Mucosa of stomach (tissue), 1 donor: ENCODE results near the gene CTNNB1.

Experiments used
- H3K27me3 ChIP-seq: one replicate; pipeline ENCODE4 v1.7.0; 2013; ENCODE audit warnings: mild to moderate bottlenecking, low read length; ENCODE audit not compliant: control insufficient read depth, insufficient read depth
- H3K36me3 ChIP-seq: one replicate; pipeline ENCODE4 v1.7.0; 2013; ENCODE audit warnings: low read length; ENCODE audit not compliant: control insufficient read depth, insufficient read depth
- H3K4me1 ChIP-seq: one replicate; pipeline ENCODE4 v1.7.0; 2013; ENCODE audit warnings: mild to moderate bottlenecking, low read length; ENCODE audit not compliant: control insufficient read depth, insufficient read depth
- H3K4me3 ChIP-seq: one replicate; pipeline ENCODE4 v1.7.0; 2013; ENCODE audit warnings: low read length
- H3K9ac ChIP-seq: one replicate; pipeline ENCODE4 v1.7.0; 2013; ENCODE audit warnings: mild to moderate bottlenecking, low read length, moderate library complexity
- H3K9me3 ChIP-seq: one replicate; pipeline ENCODE4 v1.7.0; 2013; ENCODE audit warnings: mild to moderate bottlenecking, low read length, moderate library complexity; ENCODE audit not compliant: control insufficient read depth
- donor health status: Pancreatic carcinoma.

Gene CTNNB1

DNA sequence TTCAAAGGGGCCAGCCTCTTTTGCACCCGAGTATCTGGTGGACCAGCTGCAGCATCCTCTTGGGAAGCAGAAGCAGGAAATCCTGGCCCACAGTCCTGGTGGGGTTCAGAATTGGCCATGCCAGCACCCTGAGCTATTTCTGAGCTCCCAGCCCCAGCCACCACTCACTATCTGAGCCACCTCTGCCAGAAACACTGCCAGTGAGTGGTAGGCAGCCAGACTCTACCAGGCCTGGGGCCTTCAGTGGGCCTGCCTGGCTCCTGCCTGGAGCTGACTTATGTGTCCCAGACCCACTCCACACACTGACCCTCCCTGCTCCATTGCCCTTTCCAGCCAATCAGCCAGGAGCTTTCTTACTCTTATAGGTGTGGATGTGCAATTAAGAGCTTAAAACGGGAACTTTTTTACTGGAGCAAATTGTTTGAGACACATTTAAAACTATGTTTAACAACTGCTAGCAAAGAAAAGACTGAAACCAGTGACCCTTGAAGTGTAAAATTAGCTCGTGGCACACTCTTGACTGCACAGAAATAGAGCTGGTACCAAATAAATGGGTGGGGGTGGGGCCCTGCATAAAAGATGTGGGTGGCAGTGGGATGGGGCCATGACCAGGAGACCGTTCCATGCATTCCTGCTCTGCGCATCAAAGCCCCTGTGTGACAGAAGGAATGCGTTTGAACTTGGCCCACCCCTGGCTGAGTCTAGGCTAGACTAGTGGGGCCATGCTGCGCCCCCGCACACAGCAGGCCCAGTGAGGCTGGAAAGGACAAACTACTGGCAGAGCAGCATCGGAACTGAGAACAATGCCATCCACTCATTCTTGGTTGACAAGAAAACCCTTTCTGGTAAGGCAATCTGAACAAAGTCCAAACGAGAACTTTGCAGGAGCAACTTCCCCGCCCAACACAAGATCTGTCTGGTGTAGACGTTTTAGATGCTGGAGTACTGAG, 48.0 kb downstream of the CTNNB1 start:
- Histone ChIP-seq H3K9me3 (no peaks in the 10 kb centered on the region), H3K4me1 (no peaks in the 10 kb centered on the region), H3K4me3 (no peak overlapping the region), H3K9ac (no peak overlapping the region), H3K36me3 (no peaks in the 10 kb centered on the region), H3K27me3 (no peaks in the 10 kb centered on the region)

DNA sequence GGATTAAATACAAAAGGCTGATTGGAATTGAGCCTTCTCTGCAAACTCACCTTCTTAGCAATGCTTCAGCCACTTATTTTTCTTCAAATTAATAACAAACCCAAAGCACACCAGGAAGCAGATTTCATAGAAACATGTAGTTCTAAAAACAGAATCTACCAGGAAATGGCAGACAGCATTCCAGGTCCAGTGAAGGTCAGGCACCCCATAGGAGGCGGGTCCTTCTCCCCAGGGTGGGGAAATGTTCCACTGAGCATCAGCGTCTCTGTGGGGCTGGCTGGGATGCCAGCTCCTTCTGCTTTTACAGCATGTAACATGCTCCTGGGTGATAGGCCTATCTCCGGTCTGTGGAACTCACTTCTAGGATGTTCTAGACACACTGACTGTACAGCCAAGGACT, 49.2 kb downstream of the CTNNB1 start:
- H3K9ac ChIP-seq = no peak overlapping the region
- no peaks in the 10 kb centered on the region for H3K9me3 ChIP-seq
- no peaks in the 10 kb centered on the region for H3K36me3 ChIP-seq
- H3K4me3 ChIP-seq = no peak overlapping the region
- H3K4me1 ChIP-seq = no peaks in the 10 kb centered on the region
- H3K27me3 ChIP-seq = no peaks in the 10 kb centered on the region

GRCh38 chr3:41249318-41249717, 50.0 kb downstream of the CTNNB1 start:
- Histone ChIP-seq H3K4me1 (no peaks in the 10 kb centered on the region), H3K9me3 (no peaks in the 10 kb centered on the region), H3K36me3 (no peaks in the 10 kb centered on the region), H3K27me3 (no peaks in the 10 kb centered on the region), H3K4me3 (no peak overlapping the region), H3K9ac (no peak overlapping the region)

DNA sequence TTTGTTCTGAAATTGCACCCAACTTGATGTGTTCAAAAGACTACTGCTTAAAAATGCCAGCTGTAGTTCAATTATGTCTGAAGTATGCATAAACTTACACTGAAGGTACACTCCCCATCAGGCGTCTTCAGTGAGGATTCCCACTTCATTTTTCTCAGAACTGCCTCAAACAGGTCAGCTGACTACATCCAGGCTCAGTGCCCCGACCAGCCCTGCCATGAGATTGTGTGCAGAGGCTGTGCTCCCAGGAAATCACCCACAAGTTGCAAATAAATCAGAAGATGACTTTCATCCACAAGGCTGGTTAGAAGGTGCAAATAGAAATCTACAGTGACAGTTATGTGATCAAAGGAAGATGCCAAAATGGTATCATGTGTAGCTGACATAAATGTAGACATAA, 51.5 kb downstream of the CTNNB1 start:
- H3K9ac ChIP-seq = no peak overlapping the region
- H3K4me1 ChIP-seq = no peaks in the 10 kb centered on the region
- H3K36me3 ChIP-seq = no peaks in the 10 kb centered on the region
- no peaks in the 10 kb centered on the region for H3K27me3 ChIP-seq
- no peaks in the 10 kb centered on the region for H3K9me3 ChIP-seq
- no peak overlapping the region for H3K4me3 ChIP-seq

DNA sequence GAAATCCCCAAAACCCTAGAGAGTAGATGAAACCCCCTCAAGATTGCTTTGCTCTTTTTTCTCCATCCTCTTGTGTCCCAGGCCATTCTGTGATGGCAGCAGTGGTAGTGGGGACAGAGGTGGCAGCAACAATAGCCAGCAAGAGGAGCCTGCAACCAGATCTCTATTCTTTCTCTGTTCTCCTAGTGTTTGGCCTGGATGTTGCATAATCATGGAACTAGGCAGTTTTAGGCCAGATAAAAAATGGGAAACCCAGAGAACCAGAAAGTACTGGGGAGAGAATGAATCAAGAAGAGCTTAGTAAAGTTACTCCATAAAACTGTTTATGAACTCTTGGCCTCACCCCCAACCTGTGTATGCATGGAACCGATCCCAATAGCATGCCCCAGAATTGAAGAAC, 52.3 kb downstream of the CTNNB1 start:
- H3K4me1 ChIP-seq = no peaks in the 10 kb centered on the region
- H3K36me3 ChIP-seq = no peaks in the 10 kb centered on the region
- no peaks in the 10 kb centered on the region for H3K27me3 ChIP-seq
- no peak overlapping the region for H3K4me3 ChIP-seq
- no peaks in the 10 kb centered on the region for H3K9me3 ChIP-seq
- no peak overlapping the region for H3K9ac ChIP-seq

DNA sequence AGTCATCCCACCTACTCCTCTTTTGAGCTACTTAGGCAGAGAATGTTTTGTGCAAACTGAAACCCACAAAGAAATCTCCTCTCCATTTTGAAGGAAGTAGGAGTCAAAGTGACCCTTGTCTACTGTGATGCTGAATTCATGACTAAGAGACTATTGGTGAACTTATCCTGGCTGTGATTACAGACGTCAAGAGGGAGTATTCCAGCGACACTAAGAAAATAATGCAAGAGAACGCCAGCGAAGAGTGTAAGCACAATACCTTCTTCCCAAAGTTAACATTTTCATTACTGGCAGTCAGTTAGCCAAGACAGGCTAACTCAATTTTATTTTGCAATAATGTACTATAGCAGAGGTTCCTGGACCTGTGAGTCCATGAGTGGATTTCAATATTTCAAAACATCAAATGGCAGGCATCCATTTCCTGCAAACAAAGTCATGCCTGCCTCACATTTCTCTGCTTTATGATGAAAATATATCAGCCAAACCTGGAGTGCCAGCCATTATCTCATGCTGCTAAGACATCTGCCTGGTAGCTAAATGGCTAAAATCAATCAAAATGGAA, 59.0 kb downstream of the CTNNB1 start:
- Histone ChIP-seq H3K27me3 (no peaks in the 10 kb centered on the region), H3K4me3 (no peak overlapping the region), H3K4me1 (no peaks in the 10 kb centered on the region), H3K9me3 (no peaks in the 10 kb centered on the region), H3K9ac (no peak overlapping the region), H3K36me3 (no peaks in the 10 kb centered on the region)

DNA sequence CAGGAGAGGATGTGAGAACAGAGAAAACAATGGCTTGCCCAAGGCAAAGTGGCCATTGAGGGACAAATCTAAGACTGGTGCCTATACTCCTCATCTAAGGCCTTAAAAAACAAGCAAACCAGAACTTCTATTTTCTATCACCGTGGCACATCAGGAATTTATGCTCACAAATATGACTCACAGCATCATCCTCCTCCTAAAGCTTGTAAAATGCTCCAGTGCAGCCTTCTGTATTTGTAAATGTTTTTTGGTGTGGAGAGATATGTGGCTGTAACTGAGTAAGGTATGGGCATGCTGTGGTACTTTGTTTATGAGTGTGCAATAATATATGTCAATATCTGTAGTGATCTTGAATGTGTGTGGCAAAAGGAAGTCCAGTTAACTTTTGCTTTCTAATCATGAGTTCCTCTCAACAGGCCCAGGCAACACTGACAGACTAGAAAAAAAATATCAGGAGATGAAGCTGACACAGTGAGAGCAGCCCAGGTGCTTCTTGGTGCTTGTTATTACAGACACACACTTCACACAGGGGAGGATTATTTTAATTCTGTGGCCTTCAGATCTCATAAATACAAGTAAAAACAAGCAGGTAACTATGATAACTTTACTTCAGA, 60.3 kb downstream of the CTNNB1 start:
- no peaks in the 10 kb centered on the region for H3K4me1 ChIP-seq
- no peaks in the 10 kb centered on the region for H3K9me3 ChIP-seq
- no peak overlapping the region for H3K9ac ChIP-seq
- H3K36me3 ChIP-seq = no peaks in the 10 kb centered on the region
- H3K27me3 ChIP-seq = no peaks in the 10 kb centered on the region
- H3K4me3 ChIP-seq = no peak overlapping the region

DNA sequence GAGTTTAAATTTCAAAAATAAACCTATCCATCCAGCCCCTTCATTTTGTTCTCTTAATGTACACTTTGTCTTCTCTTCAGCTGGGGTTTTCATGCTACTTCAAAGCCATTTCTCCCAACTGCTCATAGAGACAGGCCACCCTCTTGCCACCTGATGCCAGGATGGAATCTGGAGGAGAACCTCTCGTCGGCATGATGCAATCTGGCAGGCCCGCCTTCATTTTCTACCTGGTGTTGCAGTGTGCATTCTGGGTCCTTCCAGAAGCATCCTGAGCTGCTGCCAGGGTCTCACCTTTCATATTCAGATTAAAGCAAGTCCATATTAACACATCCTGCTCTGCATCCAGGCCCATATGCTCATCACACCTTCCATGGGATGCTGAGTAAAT, 60.8 kb downstream of the CTNNB1 start:
- no peaks in the 10 kb centered on the region for H3K9me3 ChIP-seq
- H3K4me1 ChIP-seq = no peaks in the 10 kb centered on the region
- no peak overlapping the region for H3K9ac ChIP-seq
- H3K4me3 ChIP-seq = no peak overlapping the region
- no peaks in the 10 kb centered on the region for H3K27me3 ChIP-seq
- H3K36me3 ChIP-seq = no peaks in the 10 kb centered on the region

GRCh38 chr3:41265011-41265545, 65.8 kb downstream of the CTNNB1 start:
- no peaks in the 10 kb centered on the region for H3K36me3 ChIP-seq
- no peaks in the 10 kb centered on the region for H3K27me3 ChIP-seq
- H3K4me1 ChIP-seq = peaks cover 6% of the 10 kb centered on the region
- no peak overlapping the region for H3K4me3 ChIP-seq
- H3K9ac ChIP-seq = no peak overlapping the region
- no peaks in the 10 kb centered on the region for H3K9me3 ChIP-seq

DNA sequence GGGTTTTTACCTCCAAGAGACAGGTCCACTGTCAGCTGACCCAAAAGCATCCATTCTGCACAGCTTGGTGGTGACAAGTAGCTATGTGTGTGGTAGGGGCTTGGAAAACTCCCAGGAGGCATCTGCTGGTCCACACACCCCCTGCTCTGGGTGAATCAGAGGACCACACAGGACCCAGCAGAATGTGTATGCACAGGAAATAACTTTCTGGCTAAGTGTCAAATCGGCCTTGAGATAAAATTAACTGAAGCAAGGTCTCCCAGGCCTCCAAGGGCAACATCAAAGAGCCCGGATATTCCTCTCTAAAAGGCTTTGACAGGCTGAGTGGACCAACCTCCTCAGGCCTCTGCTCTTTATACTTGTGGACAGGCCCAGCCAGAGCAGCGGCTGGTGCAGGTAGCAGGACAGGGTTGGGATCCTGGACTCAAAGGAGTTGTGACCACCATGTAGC, 66.5 kb downstream of the CTNNB1 start:
- no peaks in the 10 kb centered on the region for H3K36me3 ChIP-seq
- no peak overlapping the region for H3K9ac ChIP-seq
- no peaks in the 10 kb centered on the region for H3K9me3 ChIP-seq
- peaks cover 6% of the 10 kb centered on the region for H3K4me1 ChIP-seq
- no peaks in the 10 kb centered on the region for H3K27me3 ChIP-seq
- H3K4me3 ChIP-seq = no peak overlapping the region

- Histone ChIP-seq H3K4me3 (no peak overlapping the region), H3K9me3 (no peaks in the 10 kb centered on the region), H3K36me3 (no peaks in the 10 kb centered on the region), H3K9ac (no peak overlapping the region), H3K4me1 (peaks cover 6% of the 10 kb centered on the region), H3K27me3 (no peaks in the 10 kb centered on the region)
These were observed 68.8 kb downstream of the CTNNB1 start for GRCh38 chr3:41267975-41268640.
